K562 (cell line): ENCODE results near the gene CFAP73. TPM values are rescaled to one million over a fixed set of nuclear protein-coding genes. Genes with fewer than 3 reads are reported as not detected.

Source experiments
- ATAC-seq: fragments of 200-7000 bp; cut with Tn5 transposase; 3 replicates; pipeline ENCODE4 v1.9.1; 2020; ENCODE audit warnings: moderate library complexity
- BruUV-seq: library from RNA; stranded (reverse); fragments of 400-500 nt; replicated peaks from 2 replicates; lab custom pipeline; 2021; lab: Mats Ljungman, UMichigan
- CTCF ChIA-PET: fragments of 300-600 bp; formaldehyde crosslinking; extraction: SDS; loops from one replicate; lab custom pipeline; 2021; ENCODE audit warnings: low intra/inter-chr PET ratio; lab: Yijun Ruan, JAX
- POLR2A ChIA-PET: fragments of 300-600, 350-650 bp; sonication (Branson Sonifier 250); formaldehyde crosslinking; extraction: SDS; loops from one replicate; lab custom pipeline; 2021; ENCODE audit warnings: antibody characterized with exemption, inconsistent platforms; lab: Yijun Ruan, JAX
- DNase-seq, 4 experiments: peaks; one replicate each; pipeline versions ENCODE4 v3.0.0 to v3.0.0-alpha.2; 2011 to 2018; ENCODE audit warnings: low spot score in 3 of 4, mixed read lengths in 3 of 4; ENCODE audit errors: extremely low read depth in 1 of 4
- FAIRE-seq: peaks from 2 replicates; lab custom pipeline; 2011; peaks lifted over from hg19 to GRCh38; lab: Jason Lieb, UNC
- H2AFZ ChIP-seq: 2 replicates; pipeline ENCODE4 v1.6.0; 2011; ENCODE audit warnings: low read depth, low read length, control low read depth, inconsistent platforms
- H3K27ac ChIP-seq: fragments of 200-600 bp; 3 replicates; pipeline ENCODE4 v1.8.0; 2011; ENCODE audit warnings: low read depth, mild to moderate bottlenecking, control low read depth, inconsistent platforms, low read length, moderate library complexity, mixed read lengths; ENCODE audit errors: extremely low read depth
- H3K27me3 ChIP-seq, 2 experiments: fragments of 300-600 bp in 1 of 2; 2 replicates in 1 of 2; 3 replicates in 1 of 2; pipeline versions ENCODE4 v1.6.0 to v1.8.0; 2011; ENCODE audit warnings: inconsistent platforms in 2 of 2, low read length in 2 of 2, mild to moderate bottlenecking in 1 of 2, mixed read lengths in 1 of 2, moderate library complexity in 1 of 2; ENCODE audit not compliant: control insufficient read depth in 2 of 2, insufficient read depth in 2 of 2
- H3K36me3 ChIP-seq: fragments of 300-600 bp; 3 replicates; pipeline ENCODE4 v1.8.0; 2011; ENCODE audit warnings: mild to moderate bottlenecking, low read length, inconsistent platforms; ENCODE audit not compliant: control insufficient read depth, insufficient read depth
- H3K4me1 ChIP-seq, 2 experiments: fragments of 200-600 bp in 1 of 2; replicated peaks in 1 of 2; 2 replicates in 1 of 2; 3 replicates in 1 of 2; pipeline versions ENCODE4 v1.5.1 to v1.8.0; 2011; ENCODE audit warnings: inconsistent platforms in 2 of 2, low read length in 2 of 2, mild to moderate bottlenecking in 1 of 2, mixed read lengths in 1 of 2, moderate library complexity in 1 of 2; ENCODE audit not compliant: control insufficient read depth in 2 of 2, insufficient read depth in 2 of 2
- H3K4me2 ChIP-seq: 2 replicates; pipeline ENCODE4 v1.6.1; 2011; ENCODE audit warnings: low read length, control low read depth, inconsistent platforms, mixed read lengths; ENCODE audit not compliant: insufficient read depth
- H3K4me3 ChIP-seq: fragments of 200-600 bp; sonication (generic), shearing (Covaris generic); 2 replicates; pipeline ENCODE4 v1.5.1; 2016; ENCODE audit warnings: control low read depth, inconsistent platforms
- H3K79me2 ChIP-seq: fragments of 200-600 bp; 3 replicates; pipeline ENCODE4 v1.8.0; 2011; ENCODE audit warnings: low read length, inconsistent platforms; ENCODE audit not compliant: control insufficient read depth, insufficient read depth
- H3K9ac ChIP-seq, 2 experiments: 2 replicates each; pipeline versions ENCODE4 v1.6.0 to v1.6.1; 2011; ENCODE audit warnings: low read depth in 2 of 2, low read length in 2 of 2, control low read depth in 1 of 2, inconsistent platforms in 1 of 2, mild to moderate bottlenecking in 1 of 2, mixed read lengths in 1 of 2; ENCODE audit not compliant: insufficient read depth in 1 of 2
- H3K9me1 ChIP-seq: one replicate; pipeline ENCODE4 v1.6.0; 2011; ENCODE audit warnings: inconsistent platforms, mild to moderate bottlenecking, low read length, moderate library complexity; ENCODE audit not compliant: control insufficient read depth, insufficient read depth
- H3K9me3 ChIP-seq: replicated peaks from 2 replicates; pipeline ENCODE4 v1.5.1; 2011; ENCODE audit warnings: low read depth, low read length, inconsistent platforms; ENCODE audit not compliant: control insufficient read depth, insufficient read depth
- H4K20me1 ChIP-seq: replicated peaks from 2 replicates; pipeline ENCODE4 v1.6.1; 2011; ENCODE audit warnings: low read length, inconsistent platforms, mixed read lengths; ENCODE audit not compliant: control insufficient read depth, insufficient read depth
- EGR1 ChIP-seq: fragments of 450-650 bp; conservative IDR thresholded peaks from 2 replicates; pipeline ENCODE4 v1.6.1; 2017; ENCODE audit warnings: mild to moderate bottlenecking
- FOS ChIP-seq: IDR thresholded peaks from 3 replicates; pipeline ENCODE4 v1.6.1; 2011; ENCODE audit not compliant: insufficient read length; ENCODE audit errors: extremely low read depth
- FOSL1 ChIP-seq: fragments of 200-800 bp; sonication (Bioruptor generic); conservative IDR thresholded peaks from 2 replicates; pipeline ENCODE4 v1.6.1; 2016; ENCODE audit warnings: missing genetic modification characterization, missing compliant biosample characterization
- GABPB2 ChIP-seq: fragments of 250-450 bp; sonication (Bioruptor Pico); conservative IDR thresholded peaks from 2 replicates; pipeline ENCODE4 v1.5.1; 2021; ENCODE audit warnings: mild to moderate bottlenecking
- MEF2A ChIP-seq: IDR thresholded peaks from 2 replicates; pipeline ENCODE4 v1.6.1; 2011; ENCODE audit warnings: low read depth, mild to moderate bottlenecking, low read length, moderate library complexity; ENCODE audit not compliant: control insufficient read depth
- NR3C1 ChIP-seq: sonication (generic); formaldehyde crosslinking; IDR thresholded peaks from 2 replicates; pipeline ENCODE4 v1.8.1; 2022; ENCODE audit warnings: missing genetic modification reagents
- PCBP1 ChIP-seq: fragments of 200-400 bp; formaldehyde crosslinking; IDR thresholded peaks from 2 replicates; pipeline ENCODE4 v1.6.1; 2018; ENCODE audit warnings: mild to moderate bottlenecking, low read depth, low read length; ENCODE audit not compliant: poor library complexity, severe bottlenecking
- POLR2G ChIP-seq: fragments of 200-400 bp; formaldehyde crosslinking; IDR thresholded peaks from 2 replicates; pipeline ENCODE4 v1.6.1; 2017; ENCODE audit warnings: low read depth, mild to moderate bottlenecking, antibody characterized with exemption, low read length, moderate library complexity
- SMARCB1 ChIP-seq: IDR thresholded peaks from 2 replicates; pipeline ENCODE4 v1.6.1; 2011; ENCODE audit warnings: improper control_type of control experiment, low read depth; ENCODE audit not compliant: insufficient read length
- ZNF174 ChIP-seq: fragments of 250-450 bp; sonication (Bioruptor Pico); IDR thresholded peaks from 2 replicates; pipeline ENCODE4 v1.4.0; 2020; ENCODE audit warnings: mild to moderate bottlenecking
- ZNF24 ChIP-seq: fragments of 450-650 bp; IDR thresholded peaks from 2 replicates; pipeline ENCODE4 v1.6.1; 2016
- ZNF695 ChIP-seq: fragments of 450-650 bp; formaldehyde crosslinking; IDR thresholded peaks from 2 replicates; pipeline ENCODE4 v1.4.0; 2020; ENCODE audit warnings: mild to moderate bottlenecking, moderate library complexity
- ZZZ3 ChIP-seq: fragments of 450-650 bp; IDR thresholded peaks from 2 replicates; pipeline ENCODE4 v1.6.1; 2016; ENCODE audit warnings: antibody characterized with exemption, mild to moderate bottlenecking, moderate library complexity
- WGBS: fragments of 100-300 bp; shearing (Covaris generic); methylation state at CpG from one replicate; pipeline ENCODE4 v1.1.6; 2016; ENCODE audit warnings: low coverage, mixed read lengths; ENCODE audit not compliant: insufficient coverage; ENCODE audit errors: missing lambda C conversion rate; 5-methylcytosine and 5-hydroxymethylcytosine counted together
- in situ Hi-C: fragments of 300-500 bp; cut with MboI; formaldehyde crosslinking; loops from 4 replicates; pipeline ENCODE4 v1.15.0; 2018; ENCODE audit warnings: inconsistent platforms, mixed read lengths
- intact Hi-C: fragments of 100-400 bp; cut with micrococcal nuclease; formaldehyde crosslinking; loops from 2 replicates; pipeline ENCODE4 v1.14.2; 2022
- polyA plus RNA-seq, 8 experiments: library from polyadenylated mRNA; depleted of rRNA in 4 of 8; stranded (reverse) in 5 of 8; unstranded in 3 of 8; fragments of >200 nt; fragmentation: Nextera tagmentation in 2 of 8; fragmentation: Illumina TruSeq in 1 of 8; extraction: Ambion mirVana in 2 of 8; extraction: Trizol in 1 of 8; gene quantifications; 2 replicates each; pipeline versions ENCODE4 v1.2.1 to v1.2.3, GENCODE V29; 2011 to 2014; ENCODE audit warnings: inconsistent platforms in 1 of 8, missing spikeins in 1 of 8
- total RNA-seq, 7 experiments: library from RNA; depleted of rRNA in 6 of 7; stranded (reverse); fragments of >200 nt in 6 of 7; fragmentation: Illumina TruSeq in 2 of 7; extraction: Trizol in 2 of 7; gene quantifications; 2 replicates each; pipeline versions ENCODE4 v1.2.1 to v1.2.3, GENCODE V29; 2011 to 2021; ENCODE audit warnings: low replicate concordance in 1 of 7
- TF ChIP-seq, protein P1 (sequence below): sonication (generic); formaldehyde crosslinking; IDR thresholded peaks from 2 replicates; pipeline ENCODE4 v1.9.0; 2022; ENCODE audit warnings: mild to moderate bottlenecking, missing genetic modification reagents
- TF ChIP-seq, protein P2 (sequence below): fragments of 450-650 bp; formaldehyde crosslinking; IDR thresholded peaks from 2 replicates; pipeline ENCODE4 v1.4.0; 2020; ENCODE audit warnings: mild to moderate bottlenecking, moderate library complexity

The CFAP73 gene
- total and polyA plus RNA-seq, 9 of the 15 experiments (the other 6 are each of a cell fraction or from before 2014, with no cell fraction given) = not detected

DNA sequence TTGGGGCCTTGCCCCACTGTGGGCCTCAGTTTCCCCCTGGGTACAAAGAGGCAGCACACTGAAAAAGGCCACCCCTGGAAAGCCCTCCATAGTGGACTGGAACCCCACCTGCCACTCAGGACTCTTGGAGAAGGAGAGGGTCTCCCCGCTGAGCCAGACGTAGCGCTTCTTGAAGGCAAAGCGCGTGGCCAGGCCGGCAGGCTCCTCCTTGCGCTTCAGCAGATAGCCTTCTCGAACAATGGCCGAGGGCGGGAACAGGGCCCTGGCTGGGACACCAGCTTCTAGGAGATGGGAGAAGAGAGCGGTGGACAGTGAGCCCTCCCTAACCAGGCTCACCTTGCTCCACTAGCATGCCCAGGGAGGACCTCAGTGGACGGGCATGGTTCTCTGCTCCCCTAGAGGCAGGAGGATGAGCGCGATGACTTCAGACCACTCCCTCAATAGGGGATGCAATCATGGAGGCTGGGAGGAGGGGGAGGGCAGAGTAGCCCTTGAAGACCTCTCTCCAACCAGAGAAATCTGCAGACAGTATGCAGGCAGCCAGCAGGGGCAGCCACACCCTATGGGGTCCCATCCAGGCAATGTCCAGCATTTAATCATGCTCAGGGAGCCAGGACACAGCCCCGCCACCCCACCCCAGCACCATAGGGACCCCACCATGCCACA, 43.8 kb upstream of the CFAP73 start:
- intact Hi-C loops = no loop called here
- in situ Hi-C loops = no loop called here
- Histone ChIP-seq H4K20me1 (peaks cover 4% of the 10 kb centered on the region; the same call in 1 of the 2 replicates), H3K9me1 (no peaks in the 10 kb centered on the region), H3K9ac (no peak overlapping the region), H3K27ac (no peak overlapping the region), H3K4me3 (no peak overlapping the region), H3K36me3 (no peaks in the 10 kb centered on the region), H3K79me2 (no peaks in the 10 kb centered on the region), H3K4me1 (peaks cover 0 to 8% of the 10 kb centered on the region in 2 experiments; a peak in 2 of 5 replicates)
- ATAC-seq = no peak
- POLR2A ChIA-PET = no interaction called here
- 10% methylated on average over 12 of the region's 15 CpGs for WGBS
- TF ChIP-seq FOS (no peak), NR3C1 (CRISPR knock-in tag) (no peak), ZNF174 (CRISPR knock-in tag) (no peak), MEF2A (no peak), GABPB2 (CRISPR knock-in tag) (no peak), ZNF24 (no peak)
- TF ChIP-seq, all 486 proteins: peak for 0
- Histone ChIP-seq H3K9me3 (no peaks in the 10 kb centered on the region), H3K27me3 (peaks cover 3 to 40% of the 10 kb centered on the region in 2 experiments; a peak in 3 of 5 replicates), H3K4me2 (no peak overlapping the region), H2AFZ (no peak overlapping the region)
- CTCF ChIA-PET = no interaction called here
- DNase-seq (no peak), FAIRE-seq (no peak)
- no TSS peak for BruUV-seq

DNA sequence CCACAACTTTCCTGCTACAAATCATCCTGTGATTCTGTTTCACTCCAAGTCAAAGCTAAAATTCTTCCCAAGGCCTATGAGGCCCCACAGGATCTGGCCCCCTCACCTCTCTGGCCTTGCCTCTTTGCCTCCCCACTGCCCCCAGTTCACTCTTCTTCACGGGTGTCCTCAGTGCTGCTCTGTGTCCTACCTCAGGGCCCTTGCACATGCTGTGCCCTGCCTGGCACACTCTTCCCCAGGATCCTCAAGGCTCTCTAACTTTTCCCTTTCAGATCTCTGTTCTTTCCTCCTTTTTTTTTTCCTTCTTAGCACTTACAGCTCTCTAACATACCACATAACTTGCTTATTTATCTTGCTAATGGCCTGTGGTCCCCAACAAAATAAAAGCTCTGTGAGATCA, 43.2 kb upstream of the CFAP73 start:
- 7% methylated on average over 1 of the region's 1 CpG for WGBS
- no peak for TF ChIP-seq PCBP1
- TF ChIP-seq ZNF695 (CRISPR knock-in tag) = no peak
- TF ChIP-seq ZZZ3 = no peak
- TF ChIP-seq, protein P1, sequence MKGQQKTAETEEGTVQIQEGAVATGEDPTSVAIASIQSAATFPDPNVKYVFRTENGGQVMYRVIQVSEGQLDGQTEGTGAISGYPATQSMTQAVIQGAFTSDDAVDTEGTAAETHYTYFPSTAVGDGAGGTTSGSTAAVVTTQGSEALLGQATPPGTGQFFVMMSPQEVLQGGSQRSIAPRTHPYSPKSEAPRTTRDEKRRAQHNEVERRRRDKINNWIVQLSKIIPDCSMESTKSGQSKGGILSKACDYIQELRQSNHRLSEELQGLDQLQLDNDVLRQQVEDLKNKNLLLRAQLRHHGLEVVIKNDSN (CRISPR knock-in tag) = no peak
- TF ChIP-seq, protein P2, sequence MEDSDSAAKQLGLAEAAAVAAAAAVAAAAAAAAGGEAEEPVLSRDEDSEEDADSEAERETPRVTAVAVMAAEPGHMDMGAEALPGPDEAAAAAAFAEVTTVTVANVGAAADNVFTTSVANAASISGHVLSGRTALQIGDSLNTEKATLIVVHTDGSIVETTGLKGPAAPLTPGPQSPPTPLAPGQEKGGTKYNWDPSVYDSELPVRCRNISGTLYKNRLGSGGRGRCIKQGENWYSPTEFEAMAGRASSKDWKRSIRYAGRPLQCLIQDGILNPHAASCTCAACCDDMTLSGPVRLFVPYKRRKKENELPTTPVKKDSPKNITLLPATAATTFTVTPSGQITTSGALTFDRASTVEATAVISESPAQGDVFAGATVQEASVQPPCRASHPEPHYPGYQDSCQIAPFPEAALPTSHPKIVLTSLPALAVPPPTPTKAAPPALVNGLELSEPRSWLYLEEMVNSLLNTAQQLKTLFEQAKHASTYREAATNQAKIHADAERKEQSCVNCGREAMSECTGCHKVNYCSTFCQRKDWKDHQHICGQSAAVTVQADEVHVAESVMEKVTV (CRISPR knock-in tag) = no peak
- no peak for TF ChIP-seq EGR1
- no peak for TF ChIP-seq SMARCB1
- no peak for TF ChIP-seq FOSL1 (tag)
- TF ChIP-seq POLR2G = no peak

More for the DNA sequence above, 43.2 kb upstream of the CFAP73 start:
- Histone ChIP-seq H2AFZ (no peak overlapping the region), H3K79me2 (no peaks in the 10 kb centered on the region), H3K9ac (no peak overlapping the region), H3K4me3 (no peak overlapping the region), H3K9me3 (no peaks in the 10 kb centered on the region), H3K4me1 (peaks cover 0 to 8% of the 10 kb centered on the region in 2 experiments; a peak in 2 of 5 replicates), H3K27me3 (peaks cover 3 to 40% of the 10 kb centered on the region in 2 experiments; a peak in 4 of 5 replicates), H3K36me3 (no peaks in the 10 kb centered on the region), H4K20me1 (peaks cover 4% of the 10 kb centered on the region; the same call in 1 of the 2 replicates), H3K27ac (no peak overlapping the region), H3K9me1 (no peaks in the 10 kb centered on the region), H3K4me2 (no peak overlapping the region)
- ATAC-seq = no peak
- ChIA-PET CTCF (no interaction called here), POLR2A (interaction anchor here (0.8 kb wide), 1 partner anchor 13 kb away, joined by 3 read pairs; no protein-coding TSS in a partner anchor)
- in situ Hi-C loops = no loop called here
- DNase-seq = no peak
- FAIRE-seq = no peak
- intact Hi-C loops = no loop called here
- BruUV-seq = no TSS peak
